GM12801 (cell line): ENCODE measurements around the gene PTH1R.

Experiments used
- CTCF ChIP-seq: IDR thresholded peaks from one replicate; pipeline ENCODE4 v1.5.1; 2011; ENCODE audit warnings: control low read depth; ENCODE audit not compliant: insufficient read length; ENCODE audit errors: extremely low read depth

The PTH1R gene

DNA sequence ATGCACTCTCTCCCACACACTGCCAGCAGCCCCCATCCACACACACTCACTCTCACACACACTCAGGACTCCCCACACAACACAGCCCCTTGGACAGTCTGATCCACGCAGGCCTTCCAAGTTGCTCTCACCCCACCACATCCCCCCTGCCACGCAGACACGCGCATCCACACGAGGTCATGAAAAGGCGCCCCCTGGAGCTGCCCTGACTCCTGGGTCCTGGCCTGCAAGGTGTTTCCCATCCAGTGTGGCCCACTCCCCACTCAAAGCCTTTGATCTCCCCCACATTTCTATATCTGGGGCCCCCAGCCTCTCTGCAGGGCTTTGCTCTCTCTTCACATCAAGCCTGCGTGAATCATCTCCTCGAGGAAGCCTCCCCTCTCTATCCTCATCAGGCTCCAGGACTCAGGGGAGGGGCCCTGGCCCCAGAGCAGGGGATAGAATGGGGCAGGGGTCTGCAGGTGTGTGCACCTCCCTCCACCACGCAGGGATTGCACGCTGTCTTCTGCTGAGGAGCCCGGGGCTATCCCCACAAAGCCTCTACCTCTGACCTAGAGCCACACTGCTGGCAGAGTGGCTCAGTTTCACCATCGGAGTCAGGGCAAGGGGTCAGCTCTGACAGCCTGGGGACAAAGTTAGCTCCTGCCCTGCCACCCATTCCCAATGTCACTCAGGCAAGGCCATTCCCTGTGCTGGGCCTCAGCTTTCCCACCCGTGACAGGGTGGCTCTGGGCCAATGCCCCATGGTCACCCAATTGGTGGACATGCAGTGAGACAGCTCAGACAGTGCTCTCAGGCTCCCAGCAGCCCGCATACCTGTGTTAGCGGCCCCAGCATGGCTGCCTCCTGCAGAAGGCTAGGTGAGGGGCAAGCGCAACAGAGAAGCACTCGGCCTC is 20.7 kb upstream of the PTH1R start:
- TF ChIP-seq CTCF, result no peak

DNA sequence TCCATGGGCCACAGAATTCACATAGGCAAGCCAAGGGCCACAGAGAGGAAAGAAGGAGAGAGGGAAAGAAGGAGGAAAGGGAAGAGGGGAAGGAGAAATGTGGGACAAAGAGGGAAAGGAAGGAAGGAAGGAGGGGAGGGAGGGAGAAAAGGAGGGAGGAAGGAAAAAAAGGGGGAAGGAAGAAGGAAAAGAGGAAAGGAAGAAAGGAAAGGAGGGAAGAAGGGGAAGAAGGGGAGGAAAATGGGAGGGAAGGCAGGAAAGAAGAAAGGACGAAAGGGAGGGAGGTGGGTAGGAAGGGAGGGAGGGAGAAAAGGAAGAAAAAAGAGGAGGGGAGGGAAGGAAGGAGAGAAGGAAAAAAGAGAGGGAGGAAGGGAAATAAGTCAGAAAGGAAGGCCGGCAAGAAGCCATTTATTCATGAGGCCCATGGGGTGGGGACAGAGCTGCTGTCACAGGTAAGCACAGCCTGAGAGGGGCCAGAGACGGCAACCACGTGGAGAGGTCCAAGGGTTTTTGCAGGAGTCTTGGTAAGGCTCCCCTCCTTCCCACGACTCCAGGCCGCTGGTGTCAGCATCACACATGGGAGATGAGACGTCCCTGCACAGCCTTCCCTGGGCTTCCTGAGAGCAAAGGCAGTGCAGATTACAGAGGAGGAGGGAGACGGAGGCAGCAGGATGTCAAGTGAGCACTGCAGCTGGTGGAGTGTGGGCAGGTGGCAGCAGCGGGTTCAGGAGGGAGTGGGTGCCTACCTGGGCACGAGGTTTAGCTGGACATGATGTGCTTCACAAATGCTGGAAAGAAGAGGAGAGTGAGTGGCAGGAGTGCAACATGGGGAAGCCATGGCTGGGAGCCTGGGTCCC is 19.8 kb upstream of the PTH1R start:
- no peak for TF ChIP-seq CTCF

- no peak for TF ChIP-seq CTCF
These were observed 19.1 kb upstream of the PTH1R start for GRCh38 chr3:46858456-46858855.

DNA sequence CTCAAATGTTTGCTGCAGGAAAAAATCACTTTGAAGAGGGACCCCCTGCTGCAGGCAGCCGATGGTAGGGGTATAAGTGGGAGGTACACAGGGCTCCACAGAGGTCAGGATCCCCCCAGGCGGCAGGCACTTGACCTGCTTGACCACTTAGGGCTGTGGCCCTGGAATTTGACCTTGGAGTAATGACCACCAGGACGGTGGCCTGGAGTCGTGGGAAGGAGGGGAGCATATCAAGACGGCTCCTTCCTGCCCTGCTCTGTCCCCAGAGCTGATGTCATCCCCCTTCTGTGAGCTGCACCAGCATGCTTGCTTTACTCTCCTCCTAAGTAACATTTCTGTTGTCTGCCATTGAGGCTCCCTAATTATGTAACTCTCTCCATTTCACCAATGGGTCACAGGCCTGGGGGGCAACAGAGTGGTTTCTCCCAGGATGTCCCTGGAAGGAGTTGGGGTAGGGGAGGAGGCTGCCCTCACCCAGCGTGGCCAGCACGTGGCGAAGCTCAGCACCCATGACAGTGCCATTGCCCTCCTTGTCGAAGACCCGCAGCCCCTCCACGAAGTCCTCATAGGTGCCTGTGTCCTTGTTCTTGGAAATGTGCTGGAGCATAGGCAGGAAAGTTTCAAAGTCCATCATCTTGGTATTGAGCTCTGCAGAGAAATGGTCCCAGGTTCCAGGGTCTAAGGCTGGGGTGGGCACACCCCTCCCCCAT is 18.4 kb upstream of the PTH1R start:
- TF ChIP-seq CTCF, result no peak

- TF ChIP-seq CTCF, result no peak
These were observed 17.3 kb upstream of the PTH1R start for GRCh38 chr3:46860017-46860809.

DNA sequence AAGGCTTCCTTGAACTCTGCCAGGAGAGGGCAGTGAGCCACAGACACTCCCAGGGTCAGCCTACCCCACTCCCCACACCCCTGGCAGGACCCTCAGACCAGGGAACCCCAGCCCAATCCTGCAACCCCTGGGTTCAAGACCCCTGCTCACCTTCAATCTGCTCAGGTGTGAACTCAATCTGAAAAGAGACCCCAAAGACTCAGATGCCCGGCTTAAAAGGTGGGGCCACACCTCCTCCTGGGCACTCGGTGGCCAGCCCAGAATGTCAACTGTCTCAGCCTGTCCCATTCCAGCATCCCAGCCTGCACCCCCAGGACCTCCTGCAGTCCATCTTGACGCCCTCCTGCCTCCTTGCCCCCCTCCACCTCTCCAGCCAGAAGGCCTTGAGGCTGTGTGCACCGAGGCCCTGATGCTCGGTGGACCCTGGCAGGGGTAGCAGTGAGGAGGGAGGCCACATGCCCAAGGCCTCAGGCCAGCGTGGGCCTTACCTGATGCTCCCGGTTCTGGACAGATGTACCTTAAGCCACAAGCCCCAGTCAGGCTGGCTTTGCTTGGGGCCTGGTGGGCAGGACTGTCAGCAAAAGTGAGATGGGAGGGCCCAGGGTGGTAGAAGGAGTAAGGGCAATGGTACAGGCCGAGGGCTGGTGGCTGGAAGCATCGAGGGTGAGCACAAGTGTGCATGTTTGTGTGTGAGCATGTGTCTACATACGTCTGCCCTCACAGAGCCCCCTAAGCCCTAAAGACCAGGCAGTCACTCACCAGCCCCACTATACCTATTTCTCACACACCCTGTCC is 16.5 kb upstream of the PTH1R start:
- no peak for TF ChIP-seq CTCF
